NB4 (cell line): ENCODE results near the gene CTSA.

Experiments used
- POLR2A ChIP-seq: IDR thresholded peaks from 2 replicates; pipeline ENCODE4 v1.6.1; 2011; ENCODE audit warnings: mild to moderate bottlenecking; ENCODE audit not compliant: insufficient read length; ENCODE audit errors: extremely low read depth
- TF ChIP-seq, protein P1 (sequence below): IDR thresholded peaks from one replicate; pipeline ENCODE4 v1.5.1; 2012; ENCODE audit warnings: low read depth, low read length

DNA sequence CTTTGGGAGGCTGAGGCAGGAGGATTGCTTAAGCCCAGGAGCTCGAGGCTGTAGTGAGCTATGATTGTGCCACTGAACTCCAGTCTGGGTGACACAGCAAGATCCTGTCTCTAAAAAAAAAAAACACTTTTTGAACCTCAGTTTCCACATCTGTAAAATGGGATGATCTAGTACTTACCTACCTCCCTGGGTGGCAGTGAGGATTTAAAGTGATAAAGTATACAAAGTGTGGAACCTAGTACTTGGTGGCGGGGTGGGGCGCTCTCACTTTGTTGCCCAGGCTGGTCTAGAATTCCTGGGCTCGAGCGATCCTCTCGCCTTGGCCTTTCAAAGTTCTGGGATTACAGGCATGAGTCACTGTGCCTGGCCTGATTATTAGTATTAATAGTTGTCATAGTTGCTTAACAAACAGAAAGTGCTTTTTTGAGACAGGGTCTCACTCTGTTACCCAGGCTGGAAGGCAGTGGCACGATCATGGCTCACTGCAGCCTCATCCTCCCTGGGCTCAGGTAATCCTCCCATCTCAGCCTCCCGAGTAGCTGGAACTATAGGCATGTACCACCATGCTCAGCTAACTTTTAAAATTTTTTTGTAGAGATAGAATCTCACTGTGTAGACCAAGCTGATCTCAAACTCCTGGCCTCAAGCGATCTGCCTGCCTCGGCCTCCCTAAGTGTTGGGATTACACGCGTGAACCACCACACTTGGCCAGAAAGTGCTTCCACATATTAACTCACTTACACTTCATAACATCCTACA lies 27.8 kb downstream of the CTSA start:
- TF ChIP-seq, protein P1, sequence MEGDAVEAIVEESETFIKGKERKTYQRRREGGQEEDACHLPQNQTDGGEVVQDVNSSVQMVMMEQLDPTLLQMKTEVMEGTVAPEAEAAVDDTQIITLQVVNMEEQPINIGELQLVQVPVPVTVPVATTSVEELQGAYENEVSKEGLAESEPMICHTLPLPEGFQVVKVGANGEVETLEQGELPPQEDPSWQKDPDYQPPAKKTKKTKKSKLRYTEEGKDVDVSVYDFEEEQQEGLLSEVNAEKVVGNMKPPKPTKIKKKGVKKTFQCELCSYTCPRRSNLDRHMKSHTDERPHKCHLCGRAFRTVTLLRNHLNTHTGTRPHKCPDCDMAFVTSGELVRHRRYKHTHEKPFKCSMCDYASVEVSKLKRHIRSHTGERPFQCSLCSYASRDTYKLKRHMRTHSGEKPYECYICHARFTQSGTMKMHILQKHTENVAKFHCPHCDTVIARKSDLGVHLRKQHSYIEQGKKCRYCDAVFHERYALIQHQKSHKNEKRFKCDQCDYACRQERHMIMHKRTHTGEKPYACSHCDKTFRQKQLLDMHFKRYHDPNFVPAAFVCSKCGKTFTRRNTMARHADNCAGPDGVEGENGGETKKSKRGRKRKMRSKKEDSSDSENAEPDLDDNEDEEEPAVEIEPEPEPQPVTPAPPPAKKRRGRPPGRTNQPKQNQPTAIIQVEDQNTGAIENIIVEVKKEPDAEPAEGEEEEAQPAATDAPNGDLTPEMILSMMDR: no peak
- no peak for TF ChIP-seq POLR2A
